ENCODE data around the gene TGFB3. TPM values are rescaled to one million over a fixed set of nuclear protein-coding genes. Genes with fewer than 3 reads are reported as not detected.

Gene TGFB3
- total RNA-seq, 6 donors from 2014 or later = 6.5 to 28.6 (median 12.3) TPM

DNA sequence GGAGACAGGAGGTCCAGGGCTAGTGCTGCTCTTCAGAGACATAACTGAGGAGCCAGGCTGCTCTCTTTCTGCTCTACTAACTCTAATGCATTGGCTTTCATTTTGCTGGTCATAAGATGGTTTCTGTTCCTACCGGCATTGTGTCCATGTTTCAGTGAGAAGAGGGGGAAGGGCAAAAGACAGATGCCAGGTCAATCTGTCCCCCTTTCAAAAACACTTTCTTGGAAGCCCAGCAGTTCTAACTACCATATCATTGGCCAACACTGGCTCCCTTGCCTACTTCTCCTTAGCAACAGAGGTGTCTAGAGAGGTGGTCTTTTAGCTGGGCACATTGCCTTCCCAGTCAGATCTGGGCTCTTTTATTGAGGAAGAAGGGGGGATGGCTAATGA, 63.9 kb downstream of the TGFB3 start:
- Histone ChIP-seq H3K4me1 (no peaks in the 10 kb centered on the region), H3K36me3 (no peaks in the 10 kb centered on the region), H3K27me3 (no peaks in the 10 kb centered on the region), H3K4me3 (no peak overlapping the region), H3K9me3 (peaks cover 0 to 5% (median 0%) of the 10 kb centered on the region in 4 donors), H3K27ac (no peak overlapping the region)
- DNase-seq = no peak
- ATAC-seq (ENCODE audit: low FRiP score in 2 of 2) = no peak
- TF ChIP-seq POLR2AphosphoS5 (IDR thresholded peaks at IDR 0.05) = no peak
- TF ChIP-seq POLR2A (IDR thresholded peaks at IDR 0.05) = no peak
- no peak for TF ChIP-seq EP300 (IDR thresholded peaks at IDR 0.05)
- no peak for TF ChIP-seq CTCF (IDR thresholded peaks at IDR 0.05)
- WGBS, 2 donors = 53 to 89% methylated on average over 1 of the region's 1 CpG

GRCh38 chr14:75917322-75917945, 64.4 kb downstream of the TGFB3 start:
- H3K36me3 ChIP-seq = no peaks in the 10 kb centered on the region
- ATAC-seq (ENCODE audit: low FRiP score in 2 of 2) = no peak
- 94 to 96% methylated on average over 10 of the region's 10 CpGs for WGBS, 2 donors
- no peak for DNase-seq
- no peak overlapping the region for H3K4me3 ChIP-seq
- no peak overlapping the region for H3K27ac ChIP-seq
- peaks cover 0 to 5% (median 0%) of the 10 kb centered on the region in 4 donors for H3K9me3 ChIP-seq
- TF ChIP-seq CTCF (IDR thresholded peaks at IDR 0.05) = no peak
- no peak for TF ChIP-seq POLR2A (IDR thresholded peaks at IDR 0.05)
- TF ChIP-seq POLR2AphosphoS5 (IDR thresholded peaks at IDR 0.05) = no peak
- no peak for TF ChIP-seq EP300 (IDR thresholded peaks at IDR 0.05)
- H3K27me3 ChIP-seq = no peaks in the 10 kb centered on the region
- H3K4me1 ChIP-seq = no peaks in the 10 kb centered on the region

DNA sequence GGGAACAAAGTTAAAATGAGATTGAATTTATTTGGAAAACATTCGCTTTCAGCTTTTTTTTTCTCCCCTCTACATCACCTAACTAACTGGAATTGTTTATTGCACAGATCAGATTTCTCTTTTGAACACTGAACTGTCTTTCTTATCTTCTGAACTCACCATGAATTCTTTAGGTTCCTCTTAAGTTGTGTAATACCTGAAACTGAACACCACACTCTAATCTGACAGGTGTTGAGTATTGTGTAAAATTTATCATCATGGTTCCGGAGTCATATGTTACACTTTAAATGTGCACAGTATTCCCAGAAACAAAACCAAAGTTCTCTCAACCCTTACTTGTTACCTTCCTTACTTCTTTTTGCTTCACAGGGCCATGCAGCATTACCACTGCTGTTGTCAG, 66.8 kb downstream of the TGFB3 start:
- no peak for DNase-seq
- 92 to 97% methylated on average over 2 of the region's 2 CpGs for WGBS, 2 donors

DNA sequence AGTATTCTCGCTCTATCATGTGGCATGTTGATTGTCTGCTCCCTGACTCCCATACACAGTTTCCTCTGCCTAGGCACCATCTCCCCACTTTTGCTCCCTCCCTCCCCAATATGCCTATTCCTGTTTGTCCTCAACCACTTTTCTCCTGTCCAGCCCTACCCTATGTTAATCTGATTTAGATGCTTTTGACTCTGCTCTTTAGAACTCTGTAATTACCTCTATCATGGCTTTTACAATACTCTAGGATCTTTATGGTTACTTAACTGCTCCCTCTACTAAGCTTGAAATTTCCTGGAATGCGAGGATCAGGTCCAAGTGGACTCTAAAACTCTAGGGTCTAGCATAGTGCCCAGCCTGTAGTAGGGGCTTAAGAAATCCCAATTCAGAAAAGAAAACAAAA, 68.6 kb downstream of the TGFB3 start:
- Histone ChIP-seq H3K27ac (no peak overlapping the region), H3K27me3 (no peaks in the 10 kb centered on the region), H3K9me3 (no peaks in the 10 kb centered on the region), H3K4me3 (no peak overlapping the region), H3K36me3 (no peaks in the 10 kb centered on the region), H3K4me1 (no peaks in the 10 kb centered on the region)
- ATAC-seq (ENCODE audit: low FRiP score in 2 of 2) (no peak), DNase-seq (no peak)
- WGBS, 2 donors = 91 to 95% methylated on average over 2 of the region's 2 CpGs
- no peak for TF ChIP-seq POLR2A (IDR thresholded peaks at IDR 0.05)
- no peak for TF ChIP-seq POLR2AphosphoS5 (IDR thresholded peaks at IDR 0.05)
- TF ChIP-seq CTCF (IDR thresholded peaks at IDR 0.05) = no peak

More for the DNA sequence above, 66.8 kb downstream of the TGFB3 start:
- no peak for TF ChIP-seq POLR2AphosphoS5 (IDR thresholded peaks at IDR 0.05)
- no peak for TF ChIP-seq CTCF (IDR thresholded peaks at IDR 0.05)
- no peak for TF ChIP-seq EP300 (IDR thresholded peaks at IDR 0.05)
- no peak for TF ChIP-seq POLR2A (IDR thresholded peaks at IDR 0.05)
- H3K4me3 ChIP-seq = no peak overlapping the region
- no peaks in the 10 kb centered on the region for H3K9me3 ChIP-seq
- H3K27ac ChIP-seq = no peak overlapping the region
- H3K27me3 ChIP-seq = no peaks in the 10 kb centered on the region
- no peaks in the 10 kb centered on the region for H3K4me1 ChIP-seq
- no peak for ATAC-seq (ENCODE audit: low FRiP score in 2 of 2)
- H3K36me3 ChIP-seq = no peaks in the 10 kb centered on the region

DNA sequence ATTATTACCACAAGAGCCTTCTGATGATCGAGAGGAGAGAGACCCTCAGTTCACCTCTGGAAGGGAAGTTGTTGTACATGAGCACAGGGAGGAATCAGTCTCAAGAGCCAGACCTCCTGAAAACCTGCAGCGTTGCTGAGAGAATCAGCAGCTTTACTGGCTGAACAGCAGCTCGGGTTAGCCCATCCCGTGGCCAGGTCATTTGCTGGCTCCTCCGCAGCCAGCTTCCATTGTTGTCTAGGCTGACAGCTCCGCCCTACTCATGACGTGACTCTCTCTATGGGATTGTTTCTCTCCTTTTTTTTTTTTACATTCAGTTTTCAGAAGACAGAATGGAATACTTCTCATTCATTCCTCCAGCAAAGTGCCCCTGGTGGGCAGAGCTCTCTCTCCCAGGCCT, 69.9 kb downstream of the TGFB3 start:
- Histone ChIP-seq H3K9me3 (no peaks in the 10 kb centered on the region), H3K4me3 (no peak overlapping the region), H3K27me3 (no peaks in the 10 kb centered on the region), H3K4me1 (no peaks in the 10 kb centered on the region), H3K27ac (no peak overlapping the region), H3K36me3 (no peaks in the 10 kb centered on the region)
- TF ChIP-seq CTCF (IDR thresholded peaks at IDR 0.05) (no peak), EP300 (IDR thresholded peaks at IDR 0.05) (no peak), POLR2A (IDR thresholded peaks at IDR 0.05) (no peak), POLR2AphosphoS5 (IDR thresholded peaks at IDR 0.05) (no peak)
- ATAC-seq (ENCODE audit: low FRiP score in 2 of 2) (peak in 1 of 2 donors; percentile 57), DNase-seq (no peak)
- WGBS, 2 donors = 75 to 77% methylated on average over 7 of the region's 7 CpGs

Measured in upper lobe of left lung (tissue), 6 donors.